K562 (cell line): Measurements from ENCODE around the gene CCDC61. TPM values are rescaled to one million over a fixed set of nuclear protein-coding genes. Genes with fewer than 3 reads are reported as not detected.

Experiments used
- AFF1 ChIP-seq, 2 experiments: fragments of 450-650 bp; IDR thresholded peaks; 2 replicates each; pipeline ENCODE4 v1.6.1; 2018; ENCODE audit warnings: mild to moderate bottlenecking in 2 of 2, low read depth in 1 of 2; ENCODE audit not compliant: partially characterized antibody in 2 of 2
- ATF3 ChIP-seq, 2 experiments: fragments of 450-650 bp in 1 of 2; sonication (generic) in 1 of 2; formaldehyde crosslinking in 1 of 2; IDR thresholded peaks in 1 of 2; conservative IDR thresholded peaks in 1 of 2; 2 replicates each; pipeline versions ENCODE4 v1.6.1 to v1.8.1; 2016 to 2023; ENCODE audit warnings: mild to moderate bottlenecking in 2 of 2, moderate library complexity in 2 of 2, inconsistent platforms in 1 of 2, missing genetic modification reagents in 1 of 2
- ATF7 ChIP-seq: fragments of 450-650 bp; IDR thresholded peaks from 2 replicates; pipeline ENCODE4 v1.7.1; 2014; ENCODE audit warnings: mild to moderate bottlenecking, moderate library complexity
- EP400 ChIP-seq: fragments of 450-650 bp; IDR thresholded peaks from 2 replicates; pipeline ENCODE4 v1.6.1; 2017; ENCODE audit warnings: antibody characterized with exemption, mild to moderate bottlenecking, moderate library complexity
- FOXK1 ChIP-seq: sonication (generic); formaldehyde crosslinking; IDR thresholded peaks from 2 replicates; pipeline ENCODE4 v1.8.0; 2022; ENCODE audit warnings: missing genetic modification reagents, mild to moderate bottlenecking, borderline replicate concordance
- GATAD2A ChIP-seq: fragments of 450-650 bp; IDR thresholded peaks from 2 replicates; pipeline ENCODE4 v1.6.1; 2017
- JUN ChIP-seq, 2 experiments: sonication (generic) in 1 of 2; formaldehyde crosslinking in 1 of 2; IDR thresholded peaks; 2 replicates each; pipeline versions ENCODE4 v1.6.1 to v1.8.0; 2012 to 2022; ENCODE audit warnings: borderline replicate concordance in 2 of 2, mild to moderate bottlenecking in 2 of 2, improper control_type of control experiment in 1 of 2, low read depth in 1 of 2, low read length in 1 of 2, missing genetic modification reagents in 1 of 2
- JUND ChIP-seq, 2 experiments: IDR thresholded peaks; 2 replicates in 1 of 2; 3 replicates in 1 of 2; pipeline ENCODE4 v1.6.1; 2011; ENCODE audit warnings: borderline replicate concordance in 2 of 2, low read depth in 2 of 2, low read length in 2 of 2, improper control_type of control experiment in 1 of 2, missing biosample characterization in 1 of 2, missing genetic modification characterization in 1 of 2, missing genetic modification reagents in 1 of 2
- MIER1 ChIP-seq: fragments of 450-650 bp; IDR thresholded peaks from 2 replicates; pipeline ENCODE4 v1.6.1; 2016; ENCODE audit warnings: antibody characterized with exemption, mild to moderate bottlenecking, low read depth
- NFE2L1 ChIP-seq: fragments of 450-650 bp; IDR thresholded peaks from 2 replicates; pipeline ENCODE4 v1.6.1; 2016; ENCODE audit warnings: missing genetic modification characterization, low read depth, mild to moderate bottlenecking, missing compliant biosample characterization, moderate library complexity, borderline replicate concordance
- NUFIP1 ChIP-seq: fragments of 450-650 bp; IDR thresholded peaks from 2 replicates; pipeline ENCODE4 v1.6.1; 2018; ENCODE audit not compliant: partially characterized antibody
- POLR3G ChIP-seq: IDR thresholded peaks from 2 replicates; pipeline ENCODE4 v1.6.1; 2011; ENCODE audit not compliant: insufficient read length, insufficient replicate concordance; ENCODE audit errors: extremely low read depth
- SRSF9 ChIP-seq: fragments of 200-400 bp; formaldehyde crosslinking; IDR thresholded peaks from 2 replicates; pipeline ENCODE4 v1.6.1; 2017; ENCODE audit warnings: low read depth, low read length, borderline replicate concordance
- ZBTB43 ChIP-seq: sonication (generic); formaldehyde crosslinking; IDR thresholded peaks from 2 replicates; pipeline ENCODE4 v1.8.0; 2023; ENCODE audit warnings: mild to moderate bottlenecking, missing genetic modification reagents
- ZNF589 ChIP-seq: fragments of 200-800 bp; sonication (Bioruptor generic); IDR thresholded peaks from 2 replicates; pipeline ENCODE4 v1.6.1; 2016; ENCODE audit warnings: low read depth, missing genetic modification characterization, missing compliant biosample characterization
- polyA plus RNA-seq, 8 experiments: library from polyadenylated mRNA; depleted of rRNA in 4 of 8; stranded (reverse) in 5 of 8; unstranded in 3 of 8; fragments of >200 nt; fragmentation: Nextera tagmentation in 2 of 8; fragmentation: Illumina TruSeq in 1 of 8; extraction: Ambion mirVana in 2 of 8; extraction: Trizol in 1 of 8; gene quantifications; 2 replicates each; pipeline versions ENCODE4 v1.2.1 to v1.2.3, GENCODE V29; 2011 to 2014; ENCODE audit warnings: inconsistent platforms in 1 of 8, missing spikeins in 1 of 8
- total RNA-seq, 7 experiments: library from RNA; depleted of rRNA in 6 of 7; stranded (reverse); fragments of >200 nt in 6 of 7; fragmentation: Illumina TruSeq in 2 of 7; extraction: Trizol in 2 of 7; gene quantifications; 2 replicates each; pipeline versions ENCODE4 v1.2.1 to v1.2.3, GENCODE V29; 2011 to 2021; ENCODE audit warnings: low replicate concordance in 1 of 7

The CCDC61 gene
- total and polyA plus RNA-seq, 9 of the 15 experiments (the other 6 are each of a cell fraction or from before 2014, with no cell fraction given): 0.07 to 27.0 (median 10.3) TPM

- TF ChIP-seq AFF1 (IDR thresholded peaks at IDR 0.05; ENCODE audit: low read depth in 1 of 2, partially characterized antibody in 2 of 2) (peak in 1 of 2 experiments; percentile 4), NUFIP1 (no peak), ZBTB43 (CRISPR knock-in tag) (peak; percentile 32; the same call in 1 of the 2 replicates), SRSF9 (no peak), MIER1 (peak; percentile 8; the same call in 1 of the 2 replicates), NFE2L1 (tag) (no peak), EP400 (peak; percentile 6; the same call in 1 of the 2 replicates), JUND (IDR thresholded peaks at IDR 0.05; ENCODE audit: borderline replicate concordance, low read depth, low read length) (peak; percentile 84), JUND (tag; IDR thresholded peaks at IDR 0.05; ENCODE audit: borderline replicate concordance, low read depth, low read length) (peak; percentile 67; the same call in 2 of the 3 replicates), GATAD2A (peak; percentile 49; the same call in 1 of the 2 replicates), ZNF589 (CRISPR knock-in tag) (0 out of 2 replicates have a peak, but pooled peaks have one; percentile 37), FOXK1 (CRISPR knock-in tag) (0 out of 2 replicates have a peak, but pooled peaks have one; percentile 31), ATF3 (IDR thresholded peaks at IDR 0.05) (peak; percentile 93), ATF3 (CRISPR knock-in tag; conservative IDR thresholded peaks at IDR 0.05) (no peak), POLR3G (no peak), ATF7 (peak; percentile 92), JUN (IDR thresholded peaks at IDR 0.05; ENCODE audit: borderline replicate concordance, low read depth, low read length) (peak; percentile 36; the same call in 1 of the 2 replicates), JUN (CRISPR knock-in tag; IDR thresholded peaks at IDR 0.05; ENCODE audit: borderline replicate concordance) (no peak)
Observed at GRCh38 chr19:45995715-45996385, 583 bp downstream of the CCDC61 start (continued).
